Heart right ventricle (tissue), 16 donors: ENCODE measurements around the gene CCKAR. TPM values are rescaled to one million over a fixed set of nuclear protein-coding genes. Genes with fewer than 3 reads are reported as not detected.
"Not testable (repeated sequence)": the region's sequence is repeated elsewhere in the genome, so short reads cannot be mapped to it uniquely, and the experiment has no call there.

Experiments
- ATAC-seq, 8 donors: fragments of 200-7000 bp; cut with Tn5 transposase; one replicate each; pipeline ENCODE4 v1.9.1; 2020; ENCODE audit warnings: mild to moderate bottlenecking in 8 of 8, moderate library complexity in 8 of 8, moderate number of reproducible peaks in 1 of 8
- DNase-seq, 2 donors: peaks; one replicate each; pipeline ENCODE4 v3.0.0-alpha.2; 2020
- H3K27ac ChIP-seq, 10 donors: fragments of 200-600 bp; sonication (generic) in 2 of 10; one replicate each; pipeline versions ENCODE4 v1.5.0 to v1.8.0; 2020 to 2022; ENCODE audit warnings: mild to moderate bottlenecking in 3 of 10
- H3K27me3 ChIP-seq, 7 donors: fragments of 200-600 bp; one replicate each; pipeline ENCODE4 v1.8.0; 2021 to 2022; ENCODE audit warnings: mild to moderate bottlenecking in 2 of 7
- H3K36me3 ChIP-seq, 9 donors: fragments of 200-600 bp; sonication (generic) in 1 of 9; one replicate each; pipeline versions ENCODE4 v1.5.0 to v1.8.0; 2020 to 2022; ENCODE audit warnings: mild to moderate bottlenecking in 2 of 9
- H3K4me1 ChIP-seq, 9 donors: fragments of 200-600 bp; sonication (generic) in 1 of 9; one replicate each; pipeline versions ENCODE4 v1.5.0 to v1.8.0; 2020 to 2022; ENCODE audit warnings: mild to moderate bottlenecking in 4 of 9
- H3K4me3 ChIP-seq, 10 donors: fragments of 200-600 bp; sonication (generic) in 2 of 10; one replicate each; pipeline versions ENCODE4 v1.5.0 to v1.8.0; 2020 to 2022; ENCODE audit warnings: mild to moderate bottlenecking in 7 of 10, moderate library complexity in 2 of 10
- H3K9me3 ChIP-seq, 11 donors: fragments of 200-600 bp in 10 of 11; sonication (generic) in 2 of 11; one replicate each; pipeline versions ENCODE4 v1.5.0 to v1.8.0; 2013 to 2022; ENCODE audit warnings: mild to moderate bottlenecking in 2 of 11, control low read depth in 1 of 11, moderate library complexity in 1 of 11
- CTCF ChIP-seq, 9 donors: fragments of 200-600 bp; sonication (generic) in 2 of 9; IDR thresholded peaks; one replicate each; pipeline versions ENCODE4 v1.5.0 to v1.8.0; 2021 to 2022; ENCODE audit warnings: antibody characterized with exemption in 9 of 9, mild to moderate bottlenecking in 5 of 9, moderate library complexity in 1 of 9
- WGBS, 2 donors: extraction: QIAGEN DNeasy Blood & Tissue Kit; methylation state at CpG; one replicate each; pipeline ENCODE4 v1.1.7; 2013; ENCODE audit warnings: inconsistent platforms in 1 of 2; 5-methylcytosine and 5-hydroxymethylcytosine counted together
- intact Hi-C, 10 donors: fragments of 100-400 bp; cut with DNase I; formaldehyde crosslinking; loops; one replicate each; pipeline versions ENCODE4 v1.11.1 to v1.14.2; 2022
- polyA plus RNA-seq, 2 donors: library from polyadenylated mRNA; stranded (reverse); fragments of 200-250 nt; gene quantifications; one replicate each; pipeline ENCODE4 v1.2.3, GENCODE V29; 2013
- total RNA-seq, 10 donors: library from RNA; stranded (reverse); fragmentation: NEBNext Ultra II Directional in 3 of 10; extraction: Animal tissue kit (Norgen Biotek cat#: 25700) in 3 of 10; gene quantifications; one replicate each; pipeline versions ENCODE4 v1.2.1 to v1.2.4, GENCODE V29; 2021 to 2023
- donor health status: Arrhythmogenic right ventricular cardiomyopathy.
- donor health status: ischemic (EF 13 %, LVEDD 7.1; RV severe dilation, severe dysfunction).
- donor health status: healthy with polysubstance abuse.
- donor health status: DM: no; HTN: yes; CAD: no.
- donor health status: DM: no; HTN: no; CAD: no.
- donor health status: ischemic (EF 25% LVEDD 6.9; RV normal size, moderate dysfunction).
- donor health status: ischemic (EF 25% LVEDD 5.7; RV mildly dilated, moderate dysfunction).
- donor health status: healthy.
- donor health status: DM: yes; HTN: yes; CAD: no.
- donor health status: Ischemic cardiomyopathy.
- donor health status: ischemic (EF 35%, LVEDD 5.7; RV mildly dilated, moderate dysfunction).
- donor health status: nonischemic (EF 11% LVEDD 7.7; RV severe dilation, severe dysfunction).
- donor health status: DM: yes; HTN: yes; CAD: no.
- donor health status: PGD.
- donor health status: ischemic (EF 29% LVEDD 5.4; RV normal size, mild dysfunction).
- donor health status: nonischemic (EF 23%, LVEDD 6.1; RV moderate dilation, normal function).

The CCKAR gene
- total and polyA plus RNA-seq, 12 donors, result not detected

GRCh38 chr4:26509681-26510333, 19.5 kb upstream of the CCKAR start:
- DNase-seq (no peak), ATAC-seq (no peak)
- H3K27ac ChIP-seq, result no peak overlapping the region
- no peaks in the 10 kb centered on the region for H3K4me1 ChIP-seq
- H3K9me3 ChIP-seq, result no peaks in the 10 kb centered on the region
- H3K4me3 ChIP-seq, result no peak overlapping the region
- H3K27me3 ChIP-seq, result no peaks in the 10 kb centered on the region
- intact Hi-C loops, result no loop called here
- WGBS, 2 donors, result 65 to 66% methylated on average over 8 of the region's 8 CpGs
- H3K36me3 ChIP-seq, result no peaks in the 10 kb centered on the region
- no peak for TF ChIP-seq CTCF (IDR thresholded peaks at IDR 0.05)

GRCh38 chr4:26507286-26507685, 17.0 kb upstream of the CCKAR start:
- ATAC-seq (no peak), DNase-seq (no peak)
- Histone ChIP-seq H3K36me3 (no peaks in the 10 kb centered on the region), H3K4me3 (no peak overlapping the region), H3K9me3 (no peaks in the 10 kb centered on the region), H3K4me1 (no peaks in the 10 kb centered on the region), H3K27ac (no peak overlapping the region), H3K27me3 (no peaks in the 10 kb centered on the region)
- intact Hi-C loops, result no loop called here
- TF ChIP-seq CTCF (IDR thresholded peaks at IDR 0.05), result no peak
- WGBS, 2 donors, result 85 to 89% methylated on average over 4 of the region's 4 CpGs

- no peak for DNase-seq
- ATAC-seq, result no peak
- 70 to 81% methylated on average over 4 of the region's 4 CpGs for WGBS, 2 donors
- no peaks in the 10 kb centered on the region for H3K4me1 ChIP-seq
- H3K27ac ChIP-seq, result no peak overlapping the region
- H3K27me3 ChIP-seq, result no peaks in the 10 kb centered on the region
- no peaks in the 10 kb centered on the region for H3K36me3 ChIP-seq
- intact Hi-C loops, result no loop called here
- TF ChIP-seq CTCF (IDR thresholded peaks at IDR 0.05), result no peak
- H3K9me3 ChIP-seq, result peaks cover 0 to 9% (median 0%) of the 10 kb centered on the region in 11 donors
- no peak overlapping the region for H3K4me3 ChIP-seq
Measured at GRCh38 chr4:26503844-26504243, 13.6 kb upstream of the CCKAR start.

- Histone ChIP-seq H3K27ac (no peak overlapping the region), H3K9me3 (peaks cover 0 to 9% (median 0%) of the 10 kb centered on the region in 11 donors), H3K4me1 (no peaks in the 10 kb centered on the region), H3K4me3 (no peak overlapping the region), H3K36me3 (no peaks in the 10 kb centered on the region), H3K27me3 (no peaks in the 10 kb centered on the region)
- ATAC-seq (peak in 2 of 8 donors; percentile 55 to 75), DNase-seq (no peak)
- 53 to 68% methylated on average over 5 of the region's 5 CpGs for WGBS, 2 donors
- intact Hi-C loops, result no loop called here
- TF ChIP-seq CTCF (IDR thresholded peaks at IDR 0.05), result no peak
Measured at GRCh38 chr4:26503427-26503826, 13.1 kb upstream of the CCKAR start.

GRCh38 chr4:26500565-26500999, 10.3 kb upstream of the CCKAR start:
- H3K27ac ChIP-seq, H3K9me3 ChIP-seq, H3K27me3 ChIP-seq, H3K4me3 ChIP-seq, DNase-seq, H3K4me1 ChIP-seq, intact Hi-C loops, ATAC-seq, H3K36me3 ChIP-seq: not testable (repeated sequence)
- 94 to 96% methylated on average over 9 of the region's 9 CpGs for WGBS, 2 donors
